Measurements from ENCODE around the gene ZNF662.

Gene ZNF662

GRCh38 chr3:42891042-42891441 is 14.9 kb upstream of the ZNF662 start:
- DNase-seq = no peak

- DNase-seq = no peak
Observed at GRCh38 chr3:42892169-42892568, 13.8 kb upstream of the ZNF662 start.

- DNase-seq = no peak
Observed at GRCh38 chr3:42892807-42893206, 13.1 kb upstream of the ZNF662 start.

- no peak for DNase-seq
Observed at GRCh38 chr3:42894698-42895579, 11.0 kb upstream of the ZNF662 start.

GRCh38 chr3:42895580-42895868 is 10.4 kb upstream of the ZNF662 start:
- no peak for DNase-seq

- no peak for DNase-seq
Observed at GRCh38 chr3:42898896-42899675, 6.9 kb upstream of the ZNF662 start.

- no peak for DNase-seq
Observed at GRCh38 chr3:42900226-42901072, 5.5 kb upstream of the ZNF662 start.

GRCh38 chr3:42901073-42901415 is 4.9 kb upstream of the ZNF662 start:
- no peak for DNase-seq

- DNase-seq = no peak
Observed at GRCh38 chr3:42902257-42902656, 3.7 kb upstream of the ZNF662 start.

GRCh38 chr3:42904076-42904475 is 1.9 kb upstream of the ZNF662 start:
- no peak for DNase-seq

- DNase-seq = no peak
Observed at GRCh38 chr3:42905740-42906069, 237 bp upstream of the ZNF662 start.

GRCh38 chr3:42906848-42907183 is 874 bp downstream of the ZNF662 start:
- no peak for DNase-seq

- DNase-seq = no peak
Observed at GRCh38 chr3:42908675-42909074, 2.7 kb downstream of the ZNF662 start.

- DNase-seq = no peak
Observed at GRCh38 chr3:42911551-42911950, 5.6 kb downstream of the ZNF662 start.

GRCh38 chr3:42914771-42915515 is 9.0 kb downstream of the ZNF662 start:
- DNase-seq = no peak

- no peak for DNase-seq
Observed at GRCh38 chr3:42923606-42924005, 17.7 kb downstream of the ZNF662 start.

- DNase-seq = no peak
Observed at GRCh38 chr3:42926310-42926709, 20.4 kb downstream of the ZNF662 start.

GRCh38 chr3:42934111-42934510 is 28.2 kb downstream of the ZNF662 start:
- no peak for DNase-seq

- DNase-seq = no peak
Observed at GRCh38 chr3:42934910-42935309, 29.0 kb downstream of the ZNF662 start.

- DNase-seq = no peak
Observed at GRCh38 chr3:42935472-42935871, 29.5 kb downstream of the ZNF662 start.

GRCh38 chr3:42936157-42936981 is 30.4 kb downstream of the ZNF662 start:
- no peak for DNase-seq

- no peak for DNase-seq
Observed at GRCh38 chr3:42937334-42937733, 31.4 kb downstream of the ZNF662 start.
